PC-9 (cell line): ENCODE results near the gene LGALS9B. TPM values are rescaled to one million over a fixed set of nuclear protein-coding genes. Genes with fewer than 3 reads are reported as not detected.
"Not testable (repeated sequence)": the region's sequence is repeated elsewhere in the genome, so short reads cannot be mapped to it uniquely, and the experiment has no call there.

Experiments
- BruUV-seq: library from RNA; stranded (reverse); fragments of 400-500 nt; replicated peaks from 2 replicates; lab custom pipeline; 2021; lab: Mats Ljungman, UMichigan
- CTCF ChIA-PET: fragments of 300-600 bp; sonication (Branson Sonifier 250); formaldehyde crosslinking; loops from one replicate; lab custom pipeline; 2022; ENCODE audit warnings: antibody characterized with exemption; lab: Charles Lee
- POLR2A ChIA-PET: fragments of 300-600 bp; sonication (Branson Sonifier 250); formaldehyde crosslinking; loops from one replicate; lab custom pipeline; 2022; ENCODE audit warnings: antibody characterized with exemption; ENCODE audit not compliant: unreplicated experiment; lab: Charles Lee
- DNase-seq, 2 experiments: peaks; one replicate each; pipeline versions ENCODE4 v3.0.0 to v3.0.0-alpha.2; 2015 to 2022; ENCODE audit warnings: mixed read lengths in 1 of 2
- H2AFZ ChIP-seq: fragments of 200-600 bp; sonication (generic); 2 replicates; pipeline ENCODE4 v1.8.1; 2017; ENCODE audit warnings: antibody characterized with exemption
- H3F3A ChIP-seq: fragments of 200-600 bp; sonication (generic); 2 replicates; pipeline ENCODE4 v1.8.1; 2017; ENCODE audit warnings: antibody characterized with exemption, mild to moderate bottlenecking, low read depth; ENCODE audit not compliant: insufficient read depth
- H3K27ac ChIP-seq: fragments of 200-600 bp; sonication (generic); 2 replicates; pipeline ENCODE4 v1.6.1; 2016; ENCODE audit warnings: mixed run types
- H3K27me3 ChIP-seq: fragments of 200-600 bp; sonication (generic); 2 replicates; pipeline ENCODE4 v1.6.1; 2016; ENCODE audit warnings: low read depth, mixed run types; ENCODE audit not compliant: insufficient read depth
- H3K36me3 ChIP-seq: fragments of 200-600 bp; sonication (generic); 2 replicates; pipeline ENCODE4 v1.6.1; 2016; ENCODE audit warnings: low read depth, mixed run types
- H3K4me1 ChIP-seq: fragments of 200-600 bp; sonication (generic); replicated peaks from 2 replicates; pipeline ENCODE4 v1.6.1; 2016; ENCODE audit warnings: mixed run types; ENCODE audit not compliant: insufficient read depth
- H3K4me2 ChIP-seq: fragments of 200-600 bp; sonication (generic); 2 replicates; pipeline ENCODE4 v1.6.1; 2017; ENCODE audit warnings: mixed run types
- H3K4me3 ChIP-seq: fragments of 200-600 bp; sonication (generic); 2 replicates; pipeline ENCODE4 v1.6.1; 2016; ENCODE audit warnings: mixed run types
- H3K79me2 ChIP-seq: fragments of 200-600 bp; sonication (generic); 2 replicates; pipeline ENCODE4 v1.6.1; 2017; ENCODE audit warnings: low read depth, mixed run types
- H3K9me2 ChIP-seq: fragments of 200-600 bp; sonication (generic); 2 replicates; pipeline ENCODE4 v1.8.1; 2017; ENCODE audit warnings: mild to moderate bottlenecking; ENCODE audit not compliant: insufficient read depth
- H3K9me3 ChIP-seq: fragments of 200-600 bp; sonication (generic); 2 replicates; pipeline ENCODE4 v1.8.1; 2016; ENCODE audit warnings: low read depth; ENCODE audit not compliant: insufficient read depth
- H4K20me1 ChIP-seq: fragments of 200-600 bp; sonication (generic); 2 replicates; pipeline ENCODE4 v1.8.1; 2017; ENCODE audit not compliant: insufficient read depth
- intact Hi-C: fragments of 100-400 bp; cut with micrococcal nuclease; formaldehyde crosslinking; loops from one replicate; pipeline ENCODE4 v1.10.0; 2022; ENCODE audit not compliant: unreplicated experiment
- total RNA-seq: library from RNA; stranded (reverse); gene quantifications from 2 replicates; pipeline ENCODE4 v1.2.3, GENCODE V29; 2021

Gene LGALS9B
- total RNA-seq, 1 experiment from 2014 or later: 9.8 TPM

DNA sequence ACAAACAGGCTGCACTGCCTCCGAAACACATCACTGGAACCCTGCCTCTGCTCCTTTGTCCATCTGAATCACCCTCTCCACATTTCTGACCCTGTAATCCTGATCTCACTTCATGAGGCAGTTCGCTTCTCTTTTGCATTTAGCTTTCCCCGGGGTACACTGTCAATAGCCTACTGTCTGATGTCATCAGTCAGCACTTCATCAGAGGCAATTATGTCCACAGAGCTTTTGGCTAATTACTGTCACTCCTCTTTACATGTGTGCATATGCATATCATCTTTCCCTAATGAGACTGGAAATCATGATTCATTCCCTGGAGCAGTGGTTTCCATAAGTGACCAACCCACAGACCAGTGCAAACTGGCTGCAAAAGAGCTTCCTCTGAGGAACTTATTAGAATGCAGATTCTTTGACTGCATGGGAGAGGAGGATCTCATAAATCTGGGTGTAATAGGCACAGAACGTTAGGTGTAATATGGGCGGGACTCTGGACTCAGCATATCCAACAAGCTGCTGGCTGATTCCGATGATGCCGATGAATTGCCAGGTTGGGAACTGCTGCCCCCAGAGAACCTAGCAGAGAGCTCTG, 49.8 kb downstream of the LGALS9B start:
- H3F3A ChIP-seq, H3K36me3 ChIP-seq, H3K4me3 ChIP-seq, H3K9me3 ChIP-seq, H3K27me3 ChIP-seq, POLR2A ChIA-PET, DNase-seq, H3K27ac ChIP-seq, intact Hi-C loops, H2AFZ ChIP-seq, H3K9me2 ChIP-seq, H3K4me1 ChIP-seq, BruUV-seq, CTCF ChIA-PET, H4K20me1 ChIP-seq, H3K4me2 ChIP-seq, H3K79me2 ChIP-seq: not testable (repeated sequence)

DNA sequence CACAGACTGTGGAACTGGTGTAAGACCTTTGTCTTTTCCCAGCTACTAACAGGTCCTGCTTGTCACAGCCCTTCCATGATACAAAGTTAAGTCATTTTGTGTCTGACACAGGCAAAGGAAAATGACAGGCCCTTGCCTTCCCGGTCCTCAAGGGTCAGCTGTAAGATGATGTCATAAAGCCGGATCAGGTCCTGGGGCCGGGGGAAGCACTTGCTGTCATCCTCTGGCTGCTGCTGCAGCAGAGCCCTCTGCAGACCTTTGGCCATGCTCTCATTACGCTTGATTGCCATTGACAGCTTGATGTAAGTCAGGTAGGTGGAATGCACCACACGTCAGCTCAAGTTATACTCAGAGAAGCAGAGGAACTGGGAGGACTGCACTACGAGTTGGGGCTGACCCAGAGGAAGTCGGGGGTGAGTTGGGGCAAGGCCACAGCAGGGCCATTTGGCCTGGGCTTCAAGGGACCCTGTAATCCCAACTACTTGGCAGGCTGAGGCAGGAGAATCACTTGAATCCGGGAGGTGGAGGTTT, 50.9 kb downstream of the LGALS9B start:
- H3K4me1 ChIP-seq, DNase-seq, H3K79me2 ChIP-seq, H3K9me2 ChIP-seq, H3K27me3 ChIP-seq, H3K36me3 ChIP-seq, H3F3A ChIP-seq, intact Hi-C loops, H3K4me3 ChIP-seq, H4K20me1 ChIP-seq, H3K27ac ChIP-seq, POLR2A ChIA-PET, H3K9me3 ChIP-seq, H3K4me2 ChIP-seq, H2AFZ ChIP-seq, CTCF ChIA-PET, BruUV-seq: not testable (repeated sequence)

DNA sequence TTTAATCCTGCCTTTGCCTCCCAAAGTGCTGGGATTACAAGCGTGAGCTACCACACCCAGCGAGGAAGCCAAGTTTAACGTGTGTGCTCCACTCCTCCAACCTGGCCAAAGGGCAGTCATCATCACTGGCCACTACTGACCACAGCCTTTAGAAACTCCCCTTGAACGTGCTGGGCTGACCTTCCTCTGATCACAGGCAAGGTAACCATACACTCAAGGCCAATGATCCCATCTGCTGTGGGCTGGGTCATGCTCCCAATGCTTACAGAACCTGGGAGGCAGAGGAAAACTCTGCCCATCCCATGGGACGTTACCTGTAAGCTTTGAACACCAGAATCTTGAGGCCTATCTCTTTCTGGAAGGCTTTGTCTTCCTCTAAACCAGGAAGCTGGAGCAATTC, 51.9 kb downstream of the LGALS9B start:
- POLR2A ChIA-PET, DNase-seq, CTCF ChIA-PET: not testable (repeated sequence)

DNA sequence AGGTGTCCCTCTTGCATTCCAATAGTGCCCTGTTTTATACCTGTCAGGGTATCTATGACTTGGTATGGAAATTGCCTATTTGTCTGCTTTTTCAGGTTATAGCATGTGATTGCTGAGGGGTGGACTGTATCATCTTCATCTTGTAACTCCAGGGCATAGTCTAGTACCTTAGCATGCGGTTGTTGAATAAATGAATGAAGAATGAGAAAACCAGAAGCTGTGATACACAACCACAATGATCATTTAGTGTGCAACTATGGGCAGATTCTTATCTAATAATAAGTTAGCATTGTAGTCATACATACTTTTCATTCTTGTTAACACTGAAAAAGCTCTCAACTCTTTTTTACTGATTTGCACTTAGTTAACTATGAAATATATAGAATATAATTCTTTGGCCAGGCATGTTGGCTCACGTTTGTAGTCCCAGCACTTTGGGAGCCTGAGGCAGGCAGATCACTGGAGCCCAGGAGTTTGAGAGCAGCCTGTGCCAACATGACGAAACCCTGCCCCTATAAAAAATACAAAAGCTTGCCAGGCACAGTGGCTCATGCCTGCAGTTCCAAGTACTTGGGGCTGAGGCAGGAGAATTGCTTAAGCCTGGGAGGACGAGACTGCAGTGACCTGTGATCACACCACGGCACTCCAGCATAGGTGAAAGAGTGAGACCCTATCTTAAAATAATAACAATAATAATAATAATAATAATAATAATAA, 65.9 kb downstream of the LGALS9B start:
- H3F3A ChIP-seq, H3K27me3 ChIP-seq, DNase-seq: not testable (repeated sequence)

More for the DNA sequence above, 51.9 kb downstream of the LGALS9B start:
- H3K9me2 ChIP-seq, H4K20me1 ChIP-seq, H3F3A ChIP-seq, H2AFZ ChIP-seq, H3K4me2 ChIP-seq, H3K27ac ChIP-seq, BruUV-seq, H3K4me1 ChIP-seq, H3K4me3 ChIP-seq, H3K79me2 ChIP-seq, H3K9me3 ChIP-seq, H3K36me3 ChIP-seq, H3K27me3 ChIP-seq, intact Hi-C loops: not testable (repeated sequence)

DNA sequence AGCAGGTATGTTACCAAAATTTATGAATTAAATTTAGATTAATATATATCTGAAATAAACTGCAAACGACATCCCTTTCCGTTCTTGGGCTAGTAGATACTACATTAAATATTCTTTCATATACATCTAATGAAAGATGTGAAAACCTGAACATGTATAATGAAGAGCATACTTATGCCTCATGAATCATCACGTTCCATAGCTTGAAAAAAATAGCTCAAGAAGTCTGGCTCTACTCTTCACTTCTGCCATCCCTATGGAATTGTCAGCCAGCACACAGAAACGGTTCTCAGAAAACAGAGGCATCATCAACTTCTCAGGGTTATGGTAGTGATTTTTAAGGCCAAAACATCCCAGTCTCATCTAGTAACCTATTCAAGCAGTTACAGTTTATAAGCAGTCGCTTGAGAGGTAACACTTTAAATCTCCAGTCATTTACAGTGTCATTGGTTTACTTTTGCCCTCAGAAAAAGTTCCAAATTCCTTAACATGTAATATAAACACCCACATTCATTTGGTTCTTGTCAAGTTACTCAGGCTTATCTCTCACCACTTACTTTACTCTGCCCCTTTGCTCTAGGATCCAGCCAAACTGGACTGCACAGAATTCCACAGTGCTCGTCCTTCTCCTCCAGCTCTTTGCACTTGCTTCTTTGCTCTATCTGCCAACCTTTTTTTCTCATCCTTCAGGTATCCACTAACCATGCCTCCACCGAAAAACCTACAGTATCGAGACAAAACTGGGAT, 66.6 kb downstream of the LGALS9B start:
- BruUV-seq, H3K4me1 ChIP-seq: not testable (repeated sequence)

More for the DNA sequence above, 65.9 kb downstream of the LGALS9B start:
- CTCF ChIA-PET, H2AFZ ChIP-seq, H3K9me2 ChIP-seq, intact Hi-C loops, H3K27ac ChIP-seq, H3K79me2 ChIP-seq, H3K9me3 ChIP-seq, BruUV-seq, H4K20me1 ChIP-seq, H3K4me1 ChIP-seq, H3K4me2 ChIP-seq, H3K36me3 ChIP-seq, POLR2A ChIA-PET, H3K4me3 ChIP-seq: not testable (repeated sequence)

More for the DNA sequence above, 66.6 kb downstream of the LGALS9B start:
- H3K27ac ChIP-seq, H4K20me1 ChIP-seq, H3K27me3 ChIP-seq, H3K79me2 ChIP-seq, DNase-seq, POLR2A ChIA-PET, intact Hi-C loops, H3K36me3 ChIP-seq, H3K9me2 ChIP-seq, CTCF ChIA-PET, H3K4me2 ChIP-seq, H3K4me3 ChIP-seq, H3K9me3 ChIP-seq, H3F3A ChIP-seq, H2AFZ ChIP-seq: not testable (repeated sequence)

Other genes starting within 250 kb of the LGALS9B start
- gene CDRT15L2, start 112.2 kb upstream of the LGALS9B start, total RNA-seq: not detected in 2 replicates